ENCODE data around the gene DHX32. TPM values are rescaled to one million over a fixed set of nuclear protein-coding genes. Genes with fewer than 3 reads are reported as not detected.

DHX32 gene
- total and polyA plus RNA-seq, 2 donors (not counting 1 experiment from before 2014, with no cell fraction given), result 5.2 to 12.4 TPM

DNA sequence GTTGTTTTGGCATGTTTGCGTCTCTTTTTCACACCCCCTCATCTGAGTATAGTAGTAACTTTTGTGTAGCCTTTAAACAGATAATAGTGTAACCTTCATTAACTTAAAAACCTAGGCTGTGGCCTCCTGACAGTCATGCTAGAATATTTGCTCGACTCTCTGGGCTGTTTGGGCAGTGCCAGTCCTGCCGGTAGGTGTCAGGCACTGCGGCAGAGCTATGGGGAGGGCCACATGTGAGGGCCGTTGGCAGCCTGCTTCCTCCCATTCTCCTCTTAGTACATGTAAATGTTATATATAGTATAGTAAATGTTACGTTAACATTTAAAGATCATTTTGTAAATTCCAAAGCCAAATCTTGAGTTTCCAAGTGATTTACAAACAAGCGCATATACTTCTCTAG, 31.6 kb downstream of the DHX32 start:
- H3K9me3 ChIP-seq (ENCODE audit: control extremely low read depth in 1 of 3, control insufficient read depth in 2 of 3, insufficient read depth in 1 of 3, low read length in 2 of 3), result no peaks in the 10 kb centered on the region
- H2AFZ ChIP-seq (ENCODE audit: insufficient read depth, low read depth, low read length, poor library complexity, severe bottlenecking), result no peak overlapping the region
- no CpG with 5 or more reads among the region's 7 CpGs for WGBS (ENCODE audit: insufficient coverage)
- intact Hi-C loops (cut with micrococcal nuclease), result no loop called here
- no peaks in the 10 kb centered on the region for H3K4me1 ChIP-seq (ENCODE audit: control insufficient read depth in 2 of 2, insufficient read depth in 2 of 2, low read length in 2 of 2)
- no peaks in the 10 kb centered on the region for H4K20me1 ChIP-seq (ENCODE audit: control insufficient read depth, insufficient read depth, low read length, poor library complexity, severe bottlenecking)
- Mint-ChIP-seq H3K27me3 (no peaks in the 10 kb centered on the region), H3K27ac (no peak overlapping the region), H3K9me3 (ENCODE audit: insufficient read depth) (no peaks in the 10 kb centered on the region), H3K4me3 (no peak overlapping the region), H3K4me1 (no peaks in the 10 kb centered on the region)
- DNase-seq, result no peak
- TF ChIP-seq, protein P1, sequence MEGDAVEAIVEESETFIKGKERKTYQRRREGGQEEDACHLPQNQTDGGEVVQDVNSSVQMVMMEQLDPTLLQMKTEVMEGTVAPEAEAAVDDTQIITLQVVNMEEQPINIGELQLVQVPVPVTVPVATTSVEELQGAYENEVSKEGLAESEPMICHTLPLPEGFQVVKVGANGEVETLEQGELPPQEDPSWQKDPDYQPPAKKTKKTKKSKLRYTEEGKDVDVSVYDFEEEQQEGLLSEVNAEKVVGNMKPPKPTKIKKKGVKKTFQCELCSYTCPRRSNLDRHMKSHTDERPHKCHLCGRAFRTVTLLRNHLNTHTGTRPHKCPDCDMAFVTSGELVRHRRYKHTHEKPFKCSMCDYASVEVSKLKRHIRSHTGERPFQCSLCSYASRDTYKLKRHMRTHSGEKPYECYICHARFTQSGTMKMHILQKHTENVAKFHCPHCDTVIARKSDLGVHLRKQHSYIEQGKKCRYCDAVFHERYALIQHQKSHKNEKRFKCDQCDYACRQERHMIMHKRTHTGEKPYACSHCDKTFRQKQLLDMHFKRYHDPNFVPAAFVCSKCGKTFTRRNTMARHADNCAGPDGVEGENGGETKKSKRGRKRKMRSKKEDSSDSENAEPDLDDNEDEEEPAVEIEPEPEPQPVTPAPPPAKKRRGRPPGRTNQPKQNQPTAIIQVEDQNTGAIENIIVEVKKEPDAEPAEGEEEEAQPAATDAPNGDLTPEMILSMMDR (IDR thresholded peaks at IDR 0.05), result no peak
- TF ChIP-seq EZH2 (IDR thresholded peaks at IDR 0.05; ENCODE audit: borderline replicate concordance, insufficient read depth, low read depth, low read length, poor library complexity, severe bottlenecking), result no peak
- ATAC-seq (ENCODE audit: low read depth), result no peak
- H3K36me3 ChIP-seq (replicated peaks in 1 of 2; ENCODE audit: control extremely low read depth in 1 of 2, control insufficient read depth in 1 of 2, extremely low read depth in 1 of 2, insufficient read depth in 2 of 2, low read length in 1 of 2), result peaks cover 0 to 16% of the 10 kb centered on the region in 2 experiments
- H3K4me3 ChIP-seq (ENCODE audit: control extremely low read depth in 1 of 5, extremely low read depth in 1 of 5, insufficient read depth in 1 of 5, low read depth in 2 of 5, low read length in 4 of 5), result no peak overlapping the region
- no peak overlapping the region for H3K27ac ChIP-seq (ENCODE audit: low read length in 2 of 2)
- CTCF ChIA-PET, result no interaction called here
- H3K27me3 ChIP-seq (replicated peaks in 1 of 4; ENCODE audit: control extremely low read depth in 1 of 4, control insufficient read depth in 3 of 4, insufficient read depth in 4 of 4, low read length in 3 of 4), result no peaks in the 10 kb centered on the region
- H3K4me2 ChIP-seq (replicated peaks; ENCODE audit: low read depth, low read length, poor library complexity, severe bottlenecking), result no peak overlapping the region
- H3K9ac ChIP-seq (ENCODE audit: low read length), result no peak overlapping the region
- POLR2A ChIA-PET, result no interaction called here
- H3K79me2 ChIP-seq (ENCODE audit: control insufficient read depth, insufficient read depth, low read length), result no peaks in the 10 kb centered on the region

DNA sequence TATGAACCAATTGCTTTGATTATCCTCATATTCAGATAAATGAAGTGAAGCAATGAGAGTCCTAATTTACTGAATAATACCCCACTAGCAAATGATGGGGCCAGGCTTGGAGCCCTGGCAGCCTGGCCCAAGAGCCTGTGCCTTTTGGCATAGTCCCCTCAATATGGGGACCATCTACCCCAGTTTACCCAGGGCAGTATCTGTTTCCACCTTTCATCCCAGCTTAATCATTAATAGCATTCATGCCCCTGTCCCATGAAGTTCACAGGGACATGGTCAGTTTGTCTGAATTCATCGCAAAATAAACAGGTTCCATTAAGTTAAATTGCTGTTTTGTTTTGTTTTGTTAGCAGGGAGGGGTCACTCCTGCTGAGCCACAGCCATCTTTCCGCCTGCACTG, 32.2 kb downstream of the DHX32 start:
- no peak overlapping the region for H3K4me3 Mint-ChIP-seq
- no peak overlapping the region for H3K27ac ChIP-seq (ENCODE audit: low read length in 2 of 2)
- peaks cover 0 to 16% of the 10 kb centered on the region in 2 experiments for H3K36me3 ChIP-seq (replicated peaks in 1 of 2; ENCODE audit: control extremely low read depth in 1 of 2, control insufficient read depth in 1 of 2, extremely low read depth in 1 of 2, insufficient read depth in 2 of 2, low read length in 1 of 2)
- ATAC-seq (ENCODE audit: low read depth), result no peak
- no peak overlapping the region for H3K4me2 ChIP-seq (replicated peaks; ENCODE audit: low read depth, low read length, poor library complexity, severe bottlenecking)
- ChIA-PET CTCF (no interaction called here), POLR2A (no interaction called here)
- H3K27ac Mint-ChIP-seq, result no peak overlapping the region
- H3K27me3 ChIP-seq (replicated peaks in 1 of 4; ENCODE audit: control extremely low read depth in 1 of 4, control insufficient read depth in 3 of 4, insufficient read depth in 4 of 4, low read length in 3 of 4), result no peaks in the 10 kb centered on the region
- WGBS (ENCODE audit: insufficient coverage), result 100% methylated on average over 1 of the region's 2 CpGs
- no peaks in the 10 kb centered on the region for H3K4me1 Mint-ChIP-seq
- H3K9me3 ChIP-seq (ENCODE audit: control extremely low read depth in 1 of 3, control insufficient read depth in 2 of 3, insufficient read depth in 1 of 3, low read length in 2 of 3), result no peaks in the 10 kb centered on the region
- no peaks in the 10 kb centered on the region for H4K20me1 ChIP-seq (ENCODE audit: control insufficient read depth, insufficient read depth, low read length, poor library complexity, severe bottlenecking)
- H3K27me3 Mint-ChIP-seq, result no peaks in the 10 kb centered on the region
- no peak overlapping the region for H2AFZ ChIP-seq (ENCODE audit: insufficient read depth, low read depth, low read length, poor library complexity, severe bottlenecking)
- H3K4me1 ChIP-seq (ENCODE audit: control insufficient read depth in 2 of 2, insufficient read depth in 2 of 2, low read length in 2 of 2), result no peaks in the 10 kb centered on the region
- H3K79me2 ChIP-seq (ENCODE audit: control insufficient read depth, insufficient read depth, low read length), result no peaks in the 10 kb centered on the region
- H3K4me3 ChIP-seq (ENCODE audit: control extremely low read depth in 1 of 5, extremely low read depth in 1 of 5, insufficient read depth in 1 of 5, low read depth in 2 of 5, low read length in 4 of 5), result no peak overlapping the region
- TF ChIP-seq, protein P1 (IDR thresholded peaks at IDR 0.05), result no peak
- TF ChIP-seq EZH2 (IDR thresholded peaks at IDR 0.05; ENCODE audit: borderline replicate concordance, insufficient read depth, low read depth, low read length, poor library complexity, severe bottlenecking), result no peak
- no peaks in the 10 kb centered on the region for H3K9me3 Mint-ChIP-seq (ENCODE audit: insufficient read depth)
- H3K9ac ChIP-seq (ENCODE audit: low read length), result no peak overlapping the region
- intact Hi-C loops (cut with micrococcal nuclease), result no loop called here
- no peak for DNase-seq
